ENCODE results near the gene CEACAM6.

CEACAM6 gene

DNA sequence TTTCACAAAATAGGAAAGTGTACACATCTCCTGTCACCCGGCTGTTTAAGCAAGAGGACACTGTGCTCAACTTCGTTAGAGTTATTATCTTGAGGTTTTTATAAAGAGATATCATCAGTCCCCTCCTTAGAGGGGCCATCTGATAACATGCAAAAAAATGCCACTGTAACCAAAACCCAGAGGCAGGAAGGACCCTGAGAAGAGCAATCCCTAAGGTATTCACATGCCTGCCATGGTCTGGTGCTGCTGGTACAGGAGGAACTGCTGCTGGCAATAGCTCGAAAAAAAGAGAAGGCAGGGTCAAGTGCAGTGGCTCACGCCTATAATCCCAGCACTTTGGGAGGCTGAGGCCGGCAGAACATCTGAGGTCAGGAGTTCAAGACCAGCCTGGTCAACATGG lies 28.3 kb downstream of the CEACAM6 start:
- Histone ChIP-seq H3K79me2 (ENCODE audit: insufficient read depth, low read length) (no peaks in the 10 kb centered on the region), H3K9ac (ENCODE audit: low read depth, low read length) (no peak overlapping the region), H3K4me2 (ENCODE audit: insufficient read depth, low read length) (no peak overlapping the region), H2AFZ (ENCODE audit: low read depth, low read length) (no peak overlapping the region), H3K4me3 (ENCODE audit: low read depth in 1 of 2, low read length in 2 of 2) (no peak overlapping the region), H3K4me1 (ENCODE audit: insufficient read depth, low read length) (no peaks in the 10 kb centered on the region), H3K27ac (ENCODE audit: low read length) (no peak overlapping the region), H3K9me3 (ENCODE audit: insufficient read depth, low read length, severe bottlenecking) (no peaks in the 10 kb centered on the region), H3K36me3 (ENCODE audit: insufficient read depth, low read length) (no peaks in the 10 kb centered on the region), H3K27me3 (ENCODE audit: insufficient read depth, low read length, poor library complexity) (peaks cover 12% of the 10 kb centered on the region), H4K20me1 (ENCODE audit: insufficient read depth, low read length) (no peaks in the 10 kb centered on the region)
- DNase-seq (no peak), ATAC-seq (ENCODE audit: insufficient read depth, low read depth) (no peak)
- TF ChIP-seq EZH2 (IDR thresholded peaks at IDR 0.05; ENCODE audit: borderline replicate concordance, low read depth, low read length, severe bottlenecking): no peak
- TF ChIP-seq, protein P1, sequence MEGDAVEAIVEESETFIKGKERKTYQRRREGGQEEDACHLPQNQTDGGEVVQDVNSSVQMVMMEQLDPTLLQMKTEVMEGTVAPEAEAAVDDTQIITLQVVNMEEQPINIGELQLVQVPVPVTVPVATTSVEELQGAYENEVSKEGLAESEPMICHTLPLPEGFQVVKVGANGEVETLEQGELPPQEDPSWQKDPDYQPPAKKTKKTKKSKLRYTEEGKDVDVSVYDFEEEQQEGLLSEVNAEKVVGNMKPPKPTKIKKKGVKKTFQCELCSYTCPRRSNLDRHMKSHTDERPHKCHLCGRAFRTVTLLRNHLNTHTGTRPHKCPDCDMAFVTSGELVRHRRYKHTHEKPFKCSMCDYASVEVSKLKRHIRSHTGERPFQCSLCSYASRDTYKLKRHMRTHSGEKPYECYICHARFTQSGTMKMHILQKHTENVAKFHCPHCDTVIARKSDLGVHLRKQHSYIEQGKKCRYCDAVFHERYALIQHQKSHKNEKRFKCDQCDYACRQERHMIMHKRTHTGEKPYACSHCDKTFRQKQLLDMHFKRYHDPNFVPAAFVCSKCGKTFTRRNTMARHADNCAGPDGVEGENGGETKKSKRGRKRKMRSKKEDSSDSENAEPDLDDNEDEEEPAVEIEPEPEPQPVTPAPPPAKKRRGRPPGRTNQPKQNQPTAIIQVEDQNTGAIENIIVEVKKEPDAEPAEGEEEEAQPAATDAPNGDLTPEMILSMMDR (IDR thresholded peaks at IDR 0.05; ENCODE audit: borderline replicate concordance, extremely low read depth, low read length, poor library complexity, severe bottlenecking): no peak

DNA sequence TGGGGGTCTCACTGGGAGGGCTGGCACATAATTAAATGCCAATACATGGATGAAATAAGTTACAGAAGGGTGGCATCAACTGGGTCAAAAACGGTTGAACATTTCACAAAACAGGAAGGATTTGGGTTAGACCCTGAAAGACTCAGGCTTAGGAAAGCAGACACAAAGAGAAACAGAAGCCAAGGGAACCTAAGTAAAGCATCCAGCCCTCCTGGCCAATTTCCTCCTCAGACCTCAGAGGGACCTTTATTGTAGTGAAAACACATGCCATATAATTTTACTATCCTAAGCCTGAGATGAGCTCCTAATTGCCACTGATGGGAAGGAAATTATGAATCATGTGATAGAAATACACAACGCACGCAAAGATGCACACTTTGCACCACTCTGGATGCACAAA lies 29.0 kb downstream of the CEACAM6 start:
- Histone ChIP-seq H4K20me1 (ENCODE audit: insufficient read depth, low read length) (no peaks in the 10 kb centered on the region), H3K79me2 (ENCODE audit: insufficient read depth, low read length) (no peaks in the 10 kb centered on the region), H3K9me3 (ENCODE audit: insufficient read depth, low read length, severe bottlenecking) (no peaks in the 10 kb centered on the region), H3K27me3 (ENCODE audit: insufficient read depth, low read length, poor library complexity) (peaks cover 12% of the 10 kb centered on the region), H3K4me2 (ENCODE audit: insufficient read depth, low read length) (no peak overlapping the region), H3K4me3 (ENCODE audit: low read depth in 1 of 2, low read length in 2 of 2) (no peak overlapping the region), H3K9ac (ENCODE audit: low read depth, low read length) (no peak overlapping the region), H3K4me1 (ENCODE audit: insufficient read depth, low read length) (no peaks in the 10 kb centered on the region), H3K36me3 (ENCODE audit: insufficient read depth, low read length) (no peaks in the 10 kb centered on the region), H2AFZ (ENCODE audit: low read depth, low read length) (no peak overlapping the region), H3K27ac (ENCODE audit: low read length) (no peak overlapping the region)
- DNase-seq (no peak), ATAC-seq (ENCODE audit: insufficient read depth, low read depth) (no peak)
- TF ChIP-seq EZH2 (IDR thresholded peaks at IDR 0.05; ENCODE audit: borderline replicate concordance, low read depth, low read length, severe bottlenecking): no peak
- TF ChIP-seq, protein P1 (IDR thresholded peaks at IDR 0.05; ENCODE audit: borderline replicate concordance, extremely low read depth, low read length, poor library complexity, severe bottlenecking): no peak

- H3K27ac ChIP-seq (ENCODE audit: low read length): no peak overlapping the region
- H3K27me3 ChIP-seq (ENCODE audit: insufficient read depth, low read length, poor library complexity): peaks cover 12% of the 10 kb centered on the region
- H3K79me2 ChIP-seq (ENCODE audit: insufficient read depth, low read length): no peaks in the 10 kb centered on the region
- no peak for ATAC-seq (ENCODE audit: insufficient read depth, low read depth)
- no peak overlapping the region for H3K9ac ChIP-seq (ENCODE audit: low read depth, low read length)
- no peak overlapping the region for H2AFZ ChIP-seq (ENCODE audit: low read depth, low read length)
- DNase-seq: no peak
- no peak overlapping the region for H3K4me2 ChIP-seq (ENCODE audit: insufficient read depth, low read length)
- no peaks in the 10 kb centered on the region for H3K9me3 ChIP-seq (ENCODE audit: insufficient read depth, low read length, severe bottlenecking)
- no peaks in the 10 kb centered on the region for H4K20me1 ChIP-seq (ENCODE audit: insufficient read depth, low read length)
- no peaks in the 10 kb centered on the region for H3K4me1 ChIP-seq (ENCODE audit: insufficient read depth, low read length)
- H3K4me3 ChIP-seq (ENCODE audit: low read depth in 1 of 2, low read length in 2 of 2): no peak overlapping the region
- no peak for TF ChIP-seq EZH2 (IDR thresholded peaks at IDR 0.05; ENCODE audit: borderline replicate concordance, low read depth, low read length, severe bottlenecking)
- TF ChIP-seq, protein P1 (IDR thresholded peaks at IDR 0.05; ENCODE audit: borderline replicate concordance, extremely low read depth, low read length, poor library complexity, severe bottlenecking): no peak
- no peaks in the 10 kb centered on the region for H3K36me3 ChIP-seq (ENCODE audit: insufficient read depth, low read length)
Observed at GRCh38 chr19:41784743-41785142, 29.4 kb downstream of the CEACAM6 start.

DNA sequence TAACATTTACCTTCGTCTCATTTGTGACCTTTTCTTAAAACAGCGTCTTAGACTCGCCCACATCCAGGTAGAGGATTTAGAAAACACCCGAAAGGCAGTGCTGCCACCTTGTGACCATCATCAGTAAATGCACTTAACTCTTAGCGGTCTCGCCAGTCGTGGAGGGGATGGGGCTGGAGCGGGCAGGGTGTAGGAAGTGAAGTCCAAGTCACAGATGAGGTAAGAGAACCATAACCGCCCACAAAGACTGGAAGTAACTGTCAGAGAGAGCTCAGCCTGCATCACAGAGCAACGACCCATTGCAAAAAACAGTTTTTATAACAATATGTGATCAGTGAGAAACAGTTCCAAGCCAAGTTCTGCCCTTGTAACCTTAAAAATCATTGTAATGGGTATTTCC lies 30.3 kb downstream of the CEACAM6 start:
- Histone ChIP-seq H3K9me3 (ENCODE audit: insufficient read depth, low read length, severe bottlenecking) (no peaks in the 10 kb centered on the region), H3K4me1 (ENCODE audit: insufficient read depth, low read length) (no peaks in the 10 kb centered on the region), H2AFZ (ENCODE audit: low read depth, low read length) (no peak overlapping the region; the same call in 1 of the 2 replicates), H3K79me2 (ENCODE audit: insufficient read depth, low read length) (no peaks in the 10 kb centered on the region), H3K27me3 (ENCODE audit: insufficient read depth, low read length, poor library complexity) (peaks cover 12% of the 10 kb centered on the region), H3K4me3 (ENCODE audit: low read depth in 1 of 2, low read length in 2 of 2) (no peak overlapping the region), H3K4me2 (ENCODE audit: insufficient read depth, low read length) (no peak overlapping the region), H4K20me1 (ENCODE audit: insufficient read depth, low read length) (no peaks in the 10 kb centered on the region), H3K27ac (ENCODE audit: low read length) (no peak overlapping the region), H3K36me3 (ENCODE audit: insufficient read depth, low read length) (no peaks in the 10 kb centered on the region), H3K9ac (ENCODE audit: low read depth, low read length) (no peak overlapping the region)
- DNase-seq (peak; percentile 67), ATAC-seq (ENCODE audit: insufficient read depth, low read depth) (peak; percentile 88)
- no peak for TF ChIP-seq EZH2 (IDR thresholded peaks at IDR 0.05; ENCODE audit: borderline replicate concordance, low read depth, low read length, severe bottlenecking)
- TF ChIP-seq, protein P1 (IDR thresholded peaks at IDR 0.05; ENCODE audit: borderline replicate concordance, extremely low read depth, low read length, poor library complexity, severe bottlenecking): peak; percentile 93

Measured in DND-41 (cell line).